HG03135 (cell line): ENCODE results near the gene ADH1B.
"Not testable (repeated sequence)": the region's sequence is repeated elsewhere in the genome, so short reads cannot be mapped to it uniquely, and the experiment has no call there.

Experiments used
- ATAC-seq: cut with Tn5 transposase; IDR thresholded peaks from one replicate; pipeline ENCODE4 v1.9.1; 2021; ENCODE audit warnings: mild to moderate bottlenecking, moderate library complexity; ENCODE audit not compliant: unreplicated experiment

Gene ADH1B

DNA sequence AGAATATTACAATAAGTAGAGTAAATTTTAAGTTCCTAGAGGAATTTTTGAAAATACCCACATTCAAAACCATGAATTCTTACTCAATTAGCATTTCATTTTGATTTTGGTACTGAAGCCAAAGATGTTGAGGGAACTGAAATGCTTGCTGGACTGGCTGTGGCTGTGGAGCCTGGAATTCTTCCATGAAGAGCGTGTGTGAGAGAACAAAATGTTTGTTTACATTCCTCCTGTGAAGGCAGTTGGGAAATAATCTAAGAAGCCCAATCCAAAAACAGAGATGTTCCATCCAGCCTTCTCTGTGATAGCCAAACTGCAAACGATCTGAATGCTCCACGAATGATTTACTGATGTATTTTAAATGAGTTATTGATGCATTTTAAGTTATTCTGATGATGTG, 3.8 kb upstream of the ADH1B start:
- ATAC-seq = no peak

DNA sequence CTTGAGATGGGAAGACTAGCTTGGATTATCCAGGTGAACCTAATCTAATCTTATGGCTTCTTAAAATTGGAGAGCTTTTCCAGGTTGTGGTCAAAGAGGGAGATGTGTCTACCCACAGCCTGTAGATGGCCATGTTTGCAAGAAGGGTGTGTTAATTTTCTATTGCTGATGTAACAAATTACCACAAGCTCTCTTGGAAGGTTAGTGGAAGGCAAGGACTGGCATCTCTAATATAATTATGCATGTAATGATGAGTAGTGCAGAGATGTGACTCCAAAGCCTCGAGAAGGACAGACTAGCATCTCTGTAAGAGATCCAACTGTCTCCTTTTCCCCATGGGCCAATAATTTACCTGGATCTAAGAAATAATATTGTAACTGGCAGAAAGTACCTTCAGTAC, 3.2 kb upstream of the ADH1B start:
- no peak for ATAC-seq

DNA sequence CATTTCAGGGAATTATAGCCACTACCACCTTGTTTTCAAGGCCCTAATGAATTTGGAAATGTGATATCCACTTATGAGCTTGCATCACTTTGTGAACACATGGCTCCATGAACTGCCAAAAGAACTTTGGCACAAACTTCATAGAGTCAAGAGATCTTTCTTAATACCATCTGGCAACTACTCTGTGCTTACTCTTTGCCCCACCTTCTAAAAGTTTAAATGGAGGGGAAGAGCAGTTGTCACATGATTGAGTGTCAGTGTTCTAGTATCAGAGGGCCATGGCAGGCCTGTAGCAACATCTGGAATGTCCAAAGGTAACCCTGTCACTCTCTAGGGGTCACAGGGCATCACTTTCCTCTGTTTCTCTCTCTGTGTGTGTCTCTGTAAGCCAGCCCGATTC, 2.6 kb upstream of the ADH1B start:
- no peak for ATAC-seq

DNA sequence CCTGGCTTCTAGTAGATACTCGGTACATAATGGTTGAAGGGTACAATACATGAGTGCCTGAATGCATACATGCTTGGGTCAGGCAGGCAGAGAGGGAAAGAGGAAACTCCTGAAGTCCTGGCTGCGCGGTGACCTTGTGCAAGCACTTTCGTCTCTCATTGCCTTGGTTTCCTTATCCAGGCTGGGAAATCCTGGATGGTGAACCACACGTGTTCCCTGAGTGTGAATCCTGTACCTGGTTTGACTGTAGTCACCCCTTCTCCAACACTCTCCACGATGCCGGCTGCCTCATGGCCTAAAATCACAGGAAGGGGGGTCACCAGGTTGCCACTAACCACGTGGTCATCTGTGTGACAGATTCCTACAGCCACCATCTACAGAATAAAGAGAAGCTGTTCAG, 3.4 kb downstream of the ADH1B start:
- not testable (repeated sequence) for ATAC-seq

DNA sequence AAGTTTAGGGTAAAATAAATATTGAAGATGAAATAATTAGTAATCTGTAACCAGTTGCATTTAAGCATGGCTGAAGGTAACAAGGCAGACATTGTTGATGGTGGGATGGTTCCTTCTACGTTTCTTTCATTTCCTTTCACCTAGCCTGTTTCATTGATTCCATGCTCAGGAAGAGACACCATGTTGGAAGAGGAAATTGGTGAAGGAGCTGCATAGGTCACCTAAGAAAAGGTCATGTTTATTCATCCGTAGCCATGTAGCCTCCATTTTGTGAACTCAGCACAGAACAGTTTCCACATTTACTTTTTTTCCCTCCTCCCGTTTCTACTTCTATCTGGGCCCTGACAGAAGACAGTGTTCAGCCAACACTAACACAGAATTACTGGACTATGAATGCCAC, 3.8 kb downstream of the ADH1B start:
- ATAC-seq = no peak

DNA sequence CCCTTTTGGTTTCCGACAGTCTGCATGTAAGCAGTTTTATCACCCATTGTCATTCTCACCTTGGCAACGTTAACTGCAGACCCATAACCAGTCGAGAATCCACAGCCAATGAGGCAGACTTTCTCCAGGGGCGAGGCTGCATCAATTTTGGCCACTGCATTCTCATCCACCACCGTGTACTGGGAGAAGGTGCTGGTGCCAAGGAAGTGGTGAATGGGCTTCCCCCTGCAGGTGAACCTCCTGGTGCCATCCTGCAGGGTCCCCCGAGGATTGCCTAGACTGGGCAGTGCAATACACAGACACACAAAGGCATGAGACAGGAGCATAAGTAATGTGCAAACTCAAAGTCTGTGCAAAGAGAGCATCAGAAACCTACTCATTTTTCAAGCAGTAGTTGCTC, 5.4 kb downstream of the ADH1B start:
- no peak for ATAC-seq

DNA sequence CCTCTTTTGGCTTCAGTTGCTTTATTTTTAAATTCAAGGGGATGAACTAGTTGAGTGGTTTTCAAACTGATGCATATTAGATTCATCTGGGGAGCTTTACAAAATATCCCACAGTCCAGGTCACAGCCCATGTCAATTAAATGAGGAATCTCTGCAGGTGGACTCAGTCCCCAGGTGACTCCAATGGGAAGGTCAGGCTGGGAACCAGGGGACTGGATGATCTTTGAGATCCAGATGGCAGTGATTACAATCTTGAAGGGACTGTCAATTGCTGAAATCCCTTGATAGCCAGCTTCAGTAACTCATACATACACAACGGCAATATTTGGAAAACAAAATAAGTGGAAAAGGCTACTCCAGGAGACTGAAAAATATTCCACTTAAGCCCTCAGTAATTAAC, 7.0 kb downstream of the ADH1B start:
- no peak for ATAC-seq

DNA sequence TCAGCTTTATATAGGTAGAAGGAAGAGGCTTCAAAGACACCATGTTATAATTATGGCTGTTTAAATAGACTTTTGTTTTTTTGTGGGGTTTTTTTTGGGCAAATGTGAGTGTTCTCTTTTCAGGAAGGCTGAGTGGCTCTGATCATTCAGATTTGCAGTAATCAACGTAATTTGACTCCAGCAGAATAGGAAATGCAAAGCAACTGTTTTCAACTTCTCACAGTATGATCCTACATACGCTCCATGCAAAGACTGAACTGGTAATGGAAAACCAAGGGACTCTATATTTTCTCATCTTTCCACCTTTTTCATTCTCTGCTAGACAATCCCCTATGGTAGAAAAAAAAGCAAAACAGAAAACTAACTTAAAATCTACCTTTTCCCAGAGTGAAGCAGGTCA, 10.8 kb downstream of the ADH1B start:
- ATAC-seq = no peak

DNA sequence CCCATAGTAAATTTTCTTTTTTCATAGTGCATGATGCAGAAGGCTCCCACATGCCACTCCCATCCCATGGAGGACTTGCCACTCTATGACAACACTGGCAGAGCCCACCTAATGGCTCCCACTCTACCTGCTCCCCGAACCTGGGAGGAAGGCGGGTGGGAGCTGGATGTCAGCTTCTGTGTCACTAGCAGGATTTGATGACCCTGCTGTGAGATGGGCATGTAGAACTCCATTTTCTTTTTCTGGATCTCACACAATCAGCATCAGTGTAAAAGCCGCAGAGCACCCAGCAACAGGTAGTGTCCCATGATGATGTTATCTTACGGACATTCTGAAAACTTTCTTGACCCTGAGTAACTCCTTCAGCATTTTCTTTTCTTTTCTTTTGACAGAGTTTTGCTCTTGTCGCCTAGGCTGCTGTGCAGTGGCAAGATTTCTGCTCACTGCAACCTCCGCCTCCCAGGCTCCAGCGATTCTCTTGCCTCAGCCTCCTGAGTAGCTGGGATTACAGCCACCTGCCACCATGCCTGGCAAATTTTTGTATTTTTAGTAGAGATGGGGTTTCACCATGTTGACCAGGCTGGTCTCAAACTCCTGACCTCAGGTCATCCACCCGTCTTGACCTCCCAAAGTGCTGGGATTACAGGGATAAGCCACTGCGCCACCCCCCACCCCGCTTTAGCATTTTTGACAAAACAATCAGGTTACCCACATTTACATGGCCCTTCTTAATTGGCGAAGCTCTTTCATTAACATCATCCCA, 15.4 kb downstream of the ADH1B start:
- no peak for ATAC-seq

DNA sequence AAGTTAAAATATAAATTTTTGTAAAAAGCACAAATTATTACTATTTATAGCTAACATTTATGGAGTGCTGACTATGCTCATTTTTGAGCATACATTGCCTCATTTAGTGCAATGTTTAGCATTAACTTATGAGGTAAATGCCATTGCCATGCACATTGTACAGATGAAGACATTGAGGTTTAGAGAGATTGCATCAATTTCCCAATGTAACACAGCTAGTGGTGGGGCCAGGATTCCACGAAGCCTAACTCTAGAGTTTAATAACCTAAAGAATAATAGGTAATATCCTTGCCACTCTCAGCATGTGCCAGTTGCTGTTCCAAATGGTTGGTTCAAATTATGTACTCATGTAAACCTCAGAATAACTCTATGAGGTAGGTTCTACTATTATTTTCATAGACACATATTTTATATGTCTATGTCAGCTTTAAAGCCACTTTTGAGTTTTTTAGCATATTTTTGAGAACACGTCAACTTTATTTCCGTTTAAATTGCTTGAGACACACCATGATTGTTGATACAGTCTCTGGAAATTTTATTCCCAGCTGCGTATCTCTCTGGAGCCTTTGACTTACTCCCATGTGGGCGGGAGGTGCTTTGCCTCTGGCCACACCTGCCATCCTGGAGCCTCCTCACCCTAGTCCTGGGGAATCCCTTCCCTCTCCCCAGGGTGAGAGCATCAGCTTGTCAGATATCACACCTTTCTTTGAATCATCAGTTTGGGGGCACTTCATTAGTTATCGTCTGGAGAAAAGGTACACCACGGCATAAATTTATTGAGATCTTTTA, 19.6 kb downstream of the ADH1B start:
- no peak for ATAC-seq

DNA sequence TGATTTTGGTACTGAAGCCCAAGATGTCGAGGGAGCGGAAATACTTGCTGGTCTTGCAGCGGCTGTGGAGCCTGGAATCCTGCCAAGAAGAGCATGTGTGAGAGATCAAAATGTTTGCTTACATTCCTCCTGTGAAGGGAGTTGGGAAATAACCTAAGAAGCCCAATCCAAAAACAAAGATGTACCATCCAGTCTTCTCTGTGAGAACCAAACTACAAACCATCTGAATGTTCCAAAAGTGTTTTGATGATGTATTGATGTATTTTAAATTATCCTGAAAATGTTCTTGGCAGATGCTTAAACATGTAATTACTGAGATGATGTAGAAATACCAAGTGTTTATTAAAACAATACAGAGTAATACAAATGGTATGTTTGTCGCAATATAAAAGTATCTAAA, 20.3 kb downstream of the ADH1B start:
- ATAC-seq = no peak

DNA sequence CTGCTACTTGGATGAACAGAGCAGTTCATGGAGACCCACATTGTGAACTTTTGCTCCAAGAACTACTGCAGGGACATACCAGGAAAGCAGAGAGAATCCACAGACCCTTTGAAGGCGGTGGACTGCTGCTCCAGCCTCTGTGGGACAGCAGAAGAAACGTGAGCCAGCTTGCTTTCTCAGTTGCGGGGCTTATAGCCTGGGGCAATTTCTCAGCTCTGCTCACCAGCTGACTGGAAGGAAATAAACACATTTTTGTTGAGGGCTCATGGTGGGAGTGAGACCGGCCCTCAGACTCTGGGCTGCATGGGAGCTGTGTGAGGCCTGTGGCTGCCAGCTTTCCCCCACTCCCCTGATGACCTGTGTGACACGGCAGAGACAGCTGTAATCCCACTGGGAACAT, 27.8 kb downstream of the ADH1B start:
- no peak for ATAC-seq

DNA sequence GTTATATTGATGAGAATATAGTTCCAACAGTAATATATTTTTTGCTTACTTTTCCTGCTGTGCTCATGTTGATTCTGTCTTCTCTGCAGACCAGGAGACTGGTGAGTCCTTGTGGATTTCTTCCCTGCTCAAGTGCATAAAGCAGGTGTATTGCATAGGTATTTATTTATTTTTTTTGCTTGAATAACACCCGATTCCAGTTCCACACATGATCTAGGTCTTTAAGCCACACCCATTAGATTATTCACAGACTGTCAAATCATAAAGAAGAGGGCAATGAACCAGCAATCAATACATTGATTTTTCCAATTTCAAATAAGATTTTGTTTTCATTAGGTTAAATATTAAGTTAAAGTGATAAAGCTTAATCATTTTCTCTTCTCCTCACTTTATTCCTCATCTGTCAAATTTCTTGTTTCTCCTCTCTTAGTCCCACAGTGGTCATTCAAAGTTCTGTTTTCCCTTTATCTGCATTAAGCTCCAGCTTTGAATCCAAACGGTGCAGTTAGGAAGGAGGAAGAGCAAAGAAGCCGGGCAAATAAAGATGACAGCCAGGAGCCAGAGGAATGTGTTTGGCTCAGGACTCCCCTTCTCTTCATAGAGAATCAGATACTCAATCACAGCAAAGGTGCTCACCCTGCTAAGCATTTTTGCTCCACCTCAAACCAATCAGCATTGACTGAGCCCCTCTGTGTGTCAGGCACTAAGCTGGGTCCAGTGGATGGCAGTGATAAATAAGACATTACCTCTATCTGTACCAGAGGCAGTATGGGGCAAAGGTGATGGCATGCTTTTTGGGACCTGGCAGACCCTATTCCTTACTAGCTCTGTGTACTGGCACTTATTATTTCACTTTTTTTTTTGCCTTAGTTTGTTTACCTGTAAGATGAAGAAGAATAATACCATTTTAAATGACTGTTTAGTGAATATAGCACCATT, 30.1 kb downstream of the ADH1B start, which contains the start of gene ADH1A:
Gene ADH1A (minus strand): TSS at position 138 of the 939 bp plus-strand sequence. CDS start 71 bp downstream, at position 67.
- no peak for ATAC-seq

DNA sequence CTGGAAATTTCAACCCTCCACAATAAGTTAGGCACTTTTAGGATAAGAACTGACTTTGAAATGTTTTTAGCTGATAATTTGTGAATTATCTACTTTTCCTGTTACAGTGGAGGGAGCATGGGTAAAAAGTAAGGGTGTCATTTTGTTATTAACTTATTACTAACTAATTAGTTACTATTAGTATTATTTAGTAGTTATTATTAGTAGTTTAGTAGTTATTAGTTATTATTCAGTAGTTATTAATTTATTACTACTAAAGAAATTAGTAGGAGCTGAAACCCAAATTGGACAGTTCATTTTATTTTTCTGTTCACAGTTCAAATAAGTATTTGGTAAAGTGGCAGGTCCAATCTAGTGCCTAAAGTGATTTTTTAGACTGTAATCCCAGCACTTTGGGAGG, 35.8 kb downstream of the ADH1B start:
- ATAC-seq = no peak

DNA sequence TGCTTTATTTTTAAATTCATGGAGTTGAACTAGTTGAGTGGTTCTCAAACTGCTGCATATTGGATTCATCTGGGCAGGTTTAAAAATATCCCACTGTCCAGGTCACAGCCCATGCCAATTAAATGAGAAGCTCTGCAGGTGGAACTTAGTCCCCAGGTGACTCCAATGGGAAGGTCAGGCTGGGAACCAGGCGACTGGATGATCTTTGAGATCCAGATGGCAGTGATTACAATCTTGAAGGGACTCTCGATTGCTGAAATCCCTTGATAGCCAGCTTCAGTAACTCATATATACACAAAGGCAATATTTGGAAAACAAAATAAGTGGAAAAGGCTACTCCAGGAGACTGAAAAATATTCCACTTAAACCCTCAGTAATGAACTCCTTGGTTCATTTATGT, 38.5 kb downstream of the ADH1B start:
- ATAC-seq = no peak

DNA sequence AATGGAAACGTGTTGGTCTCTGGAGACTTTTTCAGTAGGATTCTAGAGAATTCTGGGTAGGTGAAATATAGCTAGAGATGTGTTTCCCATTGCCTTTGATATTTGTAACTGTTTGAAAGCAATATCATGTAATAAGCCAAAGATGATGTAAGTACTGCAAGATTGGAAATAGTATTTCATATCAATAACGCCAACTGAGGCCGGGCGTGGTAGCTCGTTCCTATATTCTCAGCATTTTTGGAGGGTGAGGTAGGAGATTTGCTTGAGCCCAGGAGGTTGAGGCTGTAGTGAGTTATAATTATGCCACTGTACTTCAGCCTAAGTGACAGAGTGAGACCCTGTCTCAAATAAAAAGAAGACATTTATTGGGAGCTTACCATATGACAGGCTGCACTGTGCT, 39.9 kb downstream of the ADH1B start:
- no peak for ATAC-seq

DNA sequence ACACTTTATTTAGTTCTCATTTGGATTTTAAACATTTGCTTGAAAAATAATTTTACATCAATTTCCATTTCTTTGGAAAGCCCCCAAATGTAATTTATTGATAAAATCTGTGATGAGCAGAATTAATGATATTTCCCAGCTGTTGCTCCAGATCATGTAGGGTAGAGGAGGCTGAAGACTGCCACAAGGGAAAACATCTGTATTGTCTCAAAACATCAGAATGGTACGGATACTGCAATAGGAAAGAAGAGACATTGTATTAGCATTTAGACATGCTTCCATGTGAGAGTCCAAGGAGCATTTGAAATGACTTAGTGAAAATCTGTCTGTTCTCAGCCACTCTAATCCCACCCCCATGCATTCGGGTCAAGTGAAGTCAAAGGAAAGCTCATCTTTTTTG, 44.8 kb downstream of the ADH1B start:
- no peak for ATAC-seq

DNA sequence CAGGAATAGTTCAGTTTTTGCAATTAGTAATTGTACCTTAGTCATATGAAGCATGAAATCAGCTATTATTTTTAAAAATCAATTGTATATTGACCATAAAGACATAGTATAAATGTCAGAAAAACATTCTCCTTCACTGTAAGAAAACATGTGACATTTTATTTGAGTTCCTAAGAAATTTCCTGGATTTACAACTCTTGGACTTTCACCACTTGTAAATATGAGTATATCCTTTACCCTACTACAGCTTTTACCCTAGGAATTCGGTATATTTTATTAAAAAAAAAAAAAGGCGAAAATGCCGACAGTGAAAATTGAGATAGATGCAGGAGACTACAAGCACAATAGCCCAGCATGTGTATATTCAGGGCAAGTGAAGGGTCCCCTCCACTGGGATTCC, 45.3 kb downstream of the ADH1B start:
- no peak for ATAC-seq

DNA sequence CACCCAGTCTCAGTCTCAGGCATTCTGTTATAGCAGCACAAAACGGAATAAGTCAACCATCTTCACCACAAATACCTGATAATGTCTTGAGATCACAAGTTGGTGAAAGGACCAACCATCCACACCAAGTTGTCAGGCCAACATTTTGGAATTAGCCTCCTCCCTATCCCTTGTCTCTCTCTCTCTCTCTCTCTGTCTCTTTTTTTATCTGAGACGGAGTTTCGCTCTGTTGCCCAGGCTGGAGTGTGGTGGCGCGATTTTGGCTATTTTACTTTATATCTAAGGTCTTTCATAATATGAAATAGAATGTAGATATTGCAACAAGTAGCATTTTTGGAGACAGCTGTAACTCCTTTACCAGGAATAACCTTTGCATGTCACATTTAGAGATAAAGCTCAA, 46.2 kb downstream of the ADH1B start:
- ATAC-seq = no peak

DNA sequence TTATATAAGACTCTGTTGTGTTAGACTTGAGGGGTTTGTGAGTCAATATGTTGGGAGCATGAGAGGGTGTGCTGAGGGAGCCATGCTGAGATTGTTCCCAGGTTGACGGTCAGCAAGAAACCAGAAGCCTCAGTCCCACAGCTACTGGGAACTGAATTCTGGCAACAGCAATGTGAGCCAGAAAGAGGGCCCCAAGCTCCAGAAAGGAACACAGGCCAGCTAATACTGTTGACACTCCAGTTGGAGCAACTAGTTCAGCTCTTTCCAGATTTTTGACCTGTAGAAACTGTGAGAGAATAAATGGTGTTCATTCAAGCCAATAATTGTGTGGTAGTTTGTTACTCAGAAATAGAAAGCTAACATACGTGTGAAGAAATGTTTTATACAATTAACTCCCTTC, 47.5 kb downstream of the ADH1B start:
- ATAC-seq = no peak

DNA sequence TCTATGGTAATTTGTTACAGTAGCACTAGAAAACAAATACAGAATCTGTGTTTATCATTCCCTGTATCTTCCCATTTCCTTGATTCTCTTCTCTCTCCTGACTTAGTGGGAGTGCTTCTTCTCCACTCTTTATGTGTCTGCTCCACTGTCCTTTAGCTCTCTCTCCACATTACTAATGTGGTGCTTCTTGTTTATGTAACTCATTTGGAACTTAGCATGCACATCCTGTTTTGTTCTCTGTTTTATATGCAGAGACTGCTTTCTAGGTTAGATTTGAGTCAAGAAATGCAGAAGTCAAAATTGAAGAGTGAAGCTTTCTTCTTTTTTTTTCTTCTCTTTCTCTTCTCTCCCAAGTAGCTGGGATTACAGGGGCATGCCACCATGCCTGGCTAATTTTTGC, 56.3 kb downstream of the ADH1B start:
- ATAC-seq = no peak
